Effector CD8-positive, alpha-beta T cell (primary cell): Measurements from ENCODE around the gene ENTPD8.
A peak's percentile ranks its signal among the peaks of the same experiment; 100 is the strongest.
"Not testable (repeated sequence)": the region's sequence is repeated elsewhere in the genome, so short reads cannot be mapped to it uniquely, and the experiment has no call there.

Experiments
- DNase-seq: peaks from one replicate; lab custom pipeline; 2025; lab: John Stamatoyannopoulos, UW

Gene ENTPD8

GRCh38 chr9:137411645-137412380 lies 29.3 kb downstream of the ENTPD8 start:
- no peak for DNase-seq

- DNase-seq, result no peak
Measured at GRCh38 chr9:137411260-137411644, 29.9 kb downstream of the ENTPD8 start.

- no peak for DNase-seq
Measured at GRCh38 chr9:137410891-137411249, 30.3 kb downstream of the ENTPD8 start.

- DNase-seq, result not testable (repeated sequence)
Measured at GRCh38 chr9:137410236-137410890, 30.8 kb downstream of the ENTPD8 start.

GRCh38 chr9:137409515-137409914 lies 31.6 kb downstream of the ENTPD8 start:
- no peak for DNase-seq

- DNase-seq, result no peak
Measured at GRCh38 chr9:137408651-137409405, 32.3 kb downstream of the ENTPD8 start.

GRCh38 chr9:137407590-137408300 lies 33.4 kb downstream of the ENTPD8 start:
- no peak for DNase-seq

GRCh38 chr9:137406876-137407589 lies 34.1 kb downstream of the ENTPD8 start:
- peak; percentile 30 for DNase-seq

- DNase-seq, result no peak
Measured at GRCh38 chr9:137406085-137406760, 34.9 kb downstream of the ENTPD8 start.

GRCh38 chr9:137405677-137406081 lies 35.5 kb downstream of the ENTPD8 start:
- no peak for DNase-seq

- no peak for DNase-seq
Measured at GRCh38 chr9:137404961-137405567, 36.1 kb downstream of the ENTPD8 start.

GRCh38 chr9:137403269-137403668 lies 37.9 kb downstream of the ENTPD8 start:
- no peak for DNase-seq

- no peak for DNase-seq
Measured at GRCh38 chr9:137402746-137403145, 38.4 kb downstream of the ENTPD8 start.

- DNase-seq, result no peak
Measured at GRCh38 chr9:137398561-137399468, 42.3 kb downstream of the ENTPD8 start.

- no peak for DNase-seq
Measured at GRCh38 chr9:137397675-137398423, 43.3 kb downstream of the ENTPD8 start.

GRCh38 chr9:137396634-137397367 lies 44.4 kb downstream of the ENTPD8 start:
- DNase-seq, result no peak

- no peak for DNase-seq
Measured at GRCh38 chr9:137396227-137396626, 44.9 kb downstream of the ENTPD8 start.

- DNase-seq, result no peak
Measured at GRCh38 chr9:137395666-137396010, 45.5 kb downstream of the ENTPD8 start.
